Fibroblast of upper back skin (primary cell): ENCODE data around the gene TNFRSF8.
"Not testable (repeated sequence)": the region's sequence is repeated elsewhere in the genome, so short reads cannot be mapped to it uniquely, and the experiment has no call there.

Experiments used
- DNase-seq: peaks from one replicate; pipeline ENCODE4 v3.0.0-alpha.2; 2013

TNFRSF8 gene

GRCh38 chr1:12088607-12089006, 25.5 kb downstream of the TNFRSF8 start:
- DNase-seq = no peak

GRCh38 chr1:12090326-12090725, 27.2 kb downstream of the TNFRSF8 start:
- no peak for DNase-seq

- DNase-seq = no peak
Observed at GRCh38 chr1:12091191-12091590, 28.1 kb downstream of the TNFRSF8 start.

GRCh38 chr1:12094180-12094579, 31.1 kb downstream of the TNFRSF8 start:
- no peak for DNase-seq

GRCh38 chr1:12095452-12096263, 32.6 kb downstream of the TNFRSF8 start:
- DNase-seq = no peak

GRCh38 chr1:12096615-12097014, 33.5 kb downstream of the TNFRSF8 start:
- no peak for DNase-seq

GRCh38 chr1:12097321-12097720, 34.2 kb downstream of the TNFRSF8 start:
- peak; percentile 31 for DNase-seq

GRCh38 chr1:12098786-12099185, 35.7 kb downstream of the TNFRSF8 start:
- no peak for DNase-seq

- no peak for DNase-seq
Observed at GRCh38 chr1:12099610-12100009, 36.5 kb downstream of the TNFRSF8 start.

- DNase-seq = no peak
Observed at GRCh38 chr1:12100071-12100470, 37.0 kb downstream of the TNFRSF8 start.

GRCh38 chr1:12101120-12101519, 38.0 kb downstream of the TNFRSF8 start:
- DNase-seq = not testable (repeated sequence)

- DNase-seq = no peak
Observed at GRCh38 chr1:12102066-12102465, 39.0 kb downstream of the TNFRSF8 start.

- DNase-seq = no peak
Observed at GRCh38 chr1:12104417-12104816, 41.3 kb downstream of the TNFRSF8 start.

- no peak for DNase-seq
Observed at GRCh38 chr1:12106153-12106552, 43.0 kb downstream of the TNFRSF8 start.

- not testable (repeated sequence) for DNase-seq
Observed at GRCh38 chr1:12106861-12107260, 43.8 kb downstream of the TNFRSF8 start.

GRCh38 chr1:12107718-12108117, 44.6 kb downstream of the TNFRSF8 start:
- no peak for DNase-seq

GRCh38 chr1:12109901-12110300, 46.8 kb downstream of the TNFRSF8 start:
- no peak for DNase-seq

- DNase-seq = no peak
Observed at GRCh38 chr1:12111741-12112140, 48.6 kb downstream of the TNFRSF8 start.

GRCh38 chr1:12112711-12113161, 49.6 kb downstream of the TNFRSF8 start:
- no peak for DNase-seq

- peak; percentile 65 for DNase-seq
Observed at GRCh38 chr1:12113433-12114339, 50.6 kb downstream of the TNFRSF8 start.

- no peak for DNase-seq
Observed at GRCh38 chr1:12114340-12114683, 51.2 kb downstream of the TNFRSF8 start.

GRCh38 chr1:12114916-12115315, 51.8 kb downstream of the TNFRSF8 start:
- DNase-seq = no peak

GRCh38 chr1:12121212-12122003, 58.3 kb downstream of the TNFRSF8 start:
- peak; percentile 65 for DNase-seq
